K562 (cell line): ENCODE results near the gene PPA1. TPM values are rescaled to one million over a fixed set of nuclear protein-coding genes. Genes with fewer than 3 reads are reported as not detected.

Experiments
- ATAC-seq: fragments of 200-7000 bp; cut with Tn5 transposase; 3 replicates; pipeline ENCODE4 v1.9.1; 2020; ENCODE audit warnings: moderate library complexity
- BruUV-seq: library from RNA; stranded (reverse); fragments of 400-500 nt; replicated peaks from 2 replicates; lab custom pipeline; 2021; lab: Mats Ljungman, UMichigan
- CTCF ChIA-PET: fragments of 300-600 bp; formaldehyde crosslinking; extraction: SDS; loops from one replicate; lab custom pipeline; 2021; ENCODE audit warnings: low intra/inter-chr PET ratio; lab: Yijun Ruan, JAX
- POLR2A ChIA-PET: fragments of 300-600, 350-650 bp; sonication (Branson Sonifier 250); formaldehyde crosslinking; extraction: SDS; loops from one replicate; lab custom pipeline; 2021; ENCODE audit warnings: antibody characterized with exemption, inconsistent platforms; lab: Yijun Ruan, JAX
- DNase-seq, 4 experiments: peaks; one replicate each; pipeline versions ENCODE4 v3.0.0 to v3.0.0-alpha.2; 2011 to 2018; ENCODE audit warnings: low spot score in 3 of 4, mixed read lengths in 3 of 4; ENCODE audit errors: extremely low read depth in 1 of 4
- FAIRE-seq: peaks from 2 replicates; lab custom pipeline; 2011; peaks lifted over from hg19 to GRCh38; lab: Jason Lieb, UNC
- H2AFZ ChIP-seq: 2 replicates; pipeline ENCODE4 v1.6.0; 2011; ENCODE audit warnings: low read depth, low read length, control low read depth, inconsistent platforms
- H3K27ac ChIP-seq: fragments of 200-600 bp; 3 replicates; pipeline ENCODE4 v1.8.0; 2011; ENCODE audit warnings: low read depth, mild to moderate bottlenecking, control low read depth, inconsistent platforms, low read length, moderate library complexity, mixed read lengths; ENCODE audit errors: extremely low read depth
- H3K27me3 ChIP-seq, 2 experiments: fragments of 300-600 bp in 1 of 2; 2 replicates in 1 of 2; 3 replicates in 1 of 2; pipeline versions ENCODE4 v1.6.0 to v1.8.0; 2011; ENCODE audit warnings: inconsistent platforms in 2 of 2, low read length in 2 of 2, mild to moderate bottlenecking in 1 of 2, mixed read lengths in 1 of 2, moderate library complexity in 1 of 2; ENCODE audit not compliant: control insufficient read depth in 2 of 2, insufficient read depth in 2 of 2
- H3K36me3 ChIP-seq: fragments of 300-600 bp; 3 replicates; pipeline ENCODE4 v1.8.0; 2011; ENCODE audit warnings: mild to moderate bottlenecking, low read length, inconsistent platforms; ENCODE audit not compliant: control insufficient read depth, insufficient read depth
- H3K4me1 ChIP-seq, 2 experiments: fragments of 200-600 bp in 1 of 2; replicated peaks in 1 of 2; 2 replicates in 1 of 2; 3 replicates in 1 of 2; pipeline versions ENCODE4 v1.5.1 to v1.8.0; 2011; ENCODE audit warnings: inconsistent platforms in 2 of 2, low read length in 2 of 2, mild to moderate bottlenecking in 1 of 2, mixed read lengths in 1 of 2, moderate library complexity in 1 of 2; ENCODE audit not compliant: control insufficient read depth in 2 of 2, insufficient read depth in 2 of 2
- H3K4me2 ChIP-seq: 2 replicates; pipeline ENCODE4 v1.6.1; 2011; ENCODE audit warnings: low read length, control low read depth, inconsistent platforms, mixed read lengths; ENCODE audit not compliant: insufficient read depth
- H3K4me3 ChIP-seq: fragments of 200-600 bp; sonication (generic), shearing (Covaris generic); 2 replicates; pipeline ENCODE4 v1.5.1; 2016; ENCODE audit warnings: control low read depth, inconsistent platforms
- H3K79me2 ChIP-seq: fragments of 200-600 bp; 3 replicates; pipeline ENCODE4 v1.8.0; 2011; ENCODE audit warnings: low read length, inconsistent platforms; ENCODE audit not compliant: control insufficient read depth, insufficient read depth
- H3K9ac ChIP-seq, 2 experiments: 2 replicates each; pipeline versions ENCODE4 v1.6.0 to v1.6.1; 2011; ENCODE audit warnings: low read depth in 2 of 2, low read length in 2 of 2, control low read depth in 1 of 2, inconsistent platforms in 1 of 2, mild to moderate bottlenecking in 1 of 2, mixed read lengths in 1 of 2; ENCODE audit not compliant: insufficient read depth in 1 of 2
- H3K9me1 ChIP-seq: one replicate; pipeline ENCODE4 v1.6.0; 2011; ENCODE audit warnings: inconsistent platforms, mild to moderate bottlenecking, low read length, moderate library complexity; ENCODE audit not compliant: control insufficient read depth, insufficient read depth
- H3K9me3 ChIP-seq: replicated peaks from 2 replicates; pipeline ENCODE4 v1.5.1; 2011; ENCODE audit warnings: low read depth, low read length, inconsistent platforms; ENCODE audit not compliant: control insufficient read depth, insufficient read depth
- H4K20me1 ChIP-seq: replicated peaks from 2 replicates; pipeline ENCODE4 v1.6.1; 2011; ENCODE audit warnings: low read length, inconsistent platforms, mixed read lengths; ENCODE audit not compliant: control insufficient read depth, insufficient read depth
- BHLHE40 ChIP-seq: IDR thresholded peaks from 2 replicates; pipeline ENCODE4 v1.6.1; 2011; ENCODE audit warnings: low read length, improper control_type of control experiment
- WGBS: fragments of 100-300 bp; shearing (Covaris generic); methylation state at CpG from one replicate; pipeline ENCODE4 v1.1.6; 2016; ENCODE audit warnings: low coverage, mixed read lengths; ENCODE audit not compliant: insufficient coverage; ENCODE audit errors: missing lambda C conversion rate; 5-methylcytosine and 5-hydroxymethylcytosine counted together
- in situ Hi-C: fragments of 300-500 bp; cut with MboI; formaldehyde crosslinking; loops from 4 replicates; pipeline ENCODE4 v1.15.0; 2018; ENCODE audit warnings: inconsistent platforms, mixed read lengths
- intact Hi-C: fragments of 100-400 bp; cut with micrococcal nuclease; formaldehyde crosslinking; loops from 2 replicates; pipeline ENCODE4 v1.14.2; 2022
- polyA plus RNA-seq, 8 experiments: library from polyadenylated mRNA; depleted of rRNA in 4 of 8; stranded (reverse) in 5 of 8; unstranded in 3 of 8; fragments of >200 nt; fragmentation: Nextera tagmentation in 2 of 8; fragmentation: Illumina TruSeq in 1 of 8; extraction: Ambion mirVana in 2 of 8; extraction: Trizol in 1 of 8; gene quantifications; 2 replicates each; pipeline versions ENCODE4 v1.2.1 to v1.2.3, GENCODE V29; 2011 to 2014; ENCODE audit warnings: inconsistent platforms in 1 of 8, missing spikeins in 1 of 8
- total RNA-seq, 7 experiments: library from RNA; depleted of rRNA in 6 of 7; stranded (reverse); fragments of >200 nt in 6 of 7; fragmentation: Illumina TruSeq in 2 of 7; extraction: Trizol in 2 of 7; gene quantifications; 2 replicates each; pipeline versions ENCODE4 v1.2.1 to v1.2.3, GENCODE V29; 2011 to 2021; ENCODE audit warnings: low replicate concordance in 1 of 7
- TF ChIP-seq, protein P1 (sequence below): IDR thresholded peaks from 2 replicates; pipeline ENCODE4 v1.6.1; 2011; ENCODE audit warnings: borderline replicate concordance, low read depth, mild to moderate bottlenecking, moderate library complexity, low read length; ENCODE audit not compliant: insufficient read depth, poor library complexity, severe bottlenecking
- TF ChIP-seq, protein P2 (sequence below): sonication (generic); formaldehyde crosslinking; IDR thresholded peaks from 2 replicates; pipeline ENCODE4 v1.4.0; 2020; ENCODE audit warnings: mild to moderate bottlenecking, missing genetic modification reagents

PPA1 gene
- total and polyA plus RNA-seq, 9 of the 15 experiments (the other 6 are each of a cell fraction or from before 2014, with no cell fraction given): 301 to 635 (median 471) TPM

- TF ChIP-seq, protein P1, sequence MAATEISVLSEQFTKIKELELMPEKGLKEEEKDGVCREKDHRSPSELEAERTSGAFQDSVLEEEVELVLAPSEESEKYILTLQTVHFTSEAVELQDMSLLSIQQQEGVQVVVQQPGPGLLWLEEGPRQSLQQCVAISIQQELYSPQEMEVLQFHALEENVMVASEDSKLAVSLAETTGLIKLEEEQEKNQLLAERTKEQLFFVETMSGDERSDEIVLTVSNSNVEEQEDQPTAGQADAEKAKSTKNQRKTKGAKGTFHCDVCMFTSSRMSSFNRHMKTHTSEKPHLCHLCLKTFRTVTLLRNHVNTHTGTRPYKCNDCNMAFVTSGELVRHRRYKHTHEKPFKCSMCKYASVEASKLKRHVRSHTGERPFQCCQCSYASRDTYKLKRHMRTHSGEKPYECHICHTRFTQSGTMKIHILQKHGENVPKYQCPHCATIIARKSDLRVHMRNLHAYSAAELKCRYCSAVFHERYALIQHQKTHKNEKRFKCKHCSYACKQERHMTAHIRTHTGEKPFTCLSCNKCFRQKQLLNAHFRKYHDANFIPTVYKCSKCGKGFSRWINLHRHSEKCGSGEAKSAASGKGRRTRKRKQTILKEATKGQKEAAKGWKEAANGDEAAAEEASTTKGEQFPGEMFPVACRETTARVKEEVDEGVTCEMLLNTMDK: no peak
Measured at GRCh38 chr10:70193391-70193844, 39.8 kb downstream of the PPA1 start (continued).

GRCh38 chr10:70192326-70192968 lies 40.8 kb downstream of the PPA1 start:
- no peaks in the 10 kb centered on the region for H3K9me1 ChIP-seq
- H3K36me3 ChIP-seq: peaks cover 4% of the 10 kb centered on the region; the same call in 2 of the 3 replicates
- no peak for FAIRE-seq
- ChIA-PET POLR2A (interaction anchor here (0.5 to 0.9 kb wide), 3 partner anchors 12 to 172 kb away, joined by 3 to 4 read pairs (median 3); no protein-coding TSS in a partner anchor), CTCF (interaction anchor here (0.7 kb wide), 2 partner anchors 379 to 688 kb away, joined by 4 read pairs; no protein-coding TSS in a partner anchor)
- H3K27ac ChIP-seq: no peak overlapping the region
- H3K9ac ChIP-seq: no peak overlapping the region
- H3K4me3 ChIP-seq: no peak overlapping the region
- peak; percentile 59 for TF ChIP-seq BHLHE40
- TF ChIP-seq, protein P2, sequence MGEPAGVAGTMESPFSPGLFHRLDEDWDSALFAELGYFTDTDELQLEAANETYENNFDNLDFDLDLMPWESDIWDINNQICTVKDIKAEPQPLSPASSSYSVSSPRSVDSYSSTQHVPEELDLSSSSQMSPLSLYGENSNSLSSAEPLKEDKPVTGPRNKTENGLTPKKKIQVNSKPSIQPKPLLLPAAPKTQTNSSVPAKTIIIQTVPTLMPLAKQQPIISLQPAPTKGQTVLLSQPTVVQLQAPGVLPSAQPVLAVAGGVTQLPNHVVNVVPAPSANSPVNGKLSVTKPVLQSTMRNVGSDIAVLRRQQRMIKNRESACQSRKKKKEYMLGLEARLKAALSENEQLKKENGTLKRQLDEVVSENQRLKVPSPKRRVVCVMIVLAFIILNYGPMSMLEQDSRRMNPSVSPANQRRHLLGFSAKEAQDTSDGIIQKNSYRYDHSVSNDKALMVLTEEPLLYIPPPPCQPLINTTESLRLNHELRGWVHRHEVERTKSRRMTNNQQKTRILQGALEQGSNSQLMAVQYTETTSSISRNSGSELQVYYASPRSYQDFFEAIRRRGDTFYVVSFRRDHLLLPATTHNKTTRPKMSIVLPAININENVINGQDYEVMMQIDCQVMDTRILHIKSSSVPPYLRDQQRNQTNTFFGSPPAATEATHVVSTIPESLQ (CRISPR knock-in tag): no peak
- in situ Hi-C loops: no loop called here
- H4K20me1 ChIP-seq: no peaks in the 10 kb centered on the region
- intact Hi-C loops: no loop called here
- H2AFZ ChIP-seq: no peak overlapping the region
- no peaks in the 10 kb centered on the region; a peak in 2 of 5 replicates for H3K27me3 ChIP-seq
- no peak overlapping the region for H3K4me2 ChIP-seq
- BruUV-seq: no TSS peak
- ATAC-seq: no peak
- no peak for DNase-seq
- no peaks in the 10 kb centered on the region for H3K9me3 ChIP-seq
- no peaks in the 10 kb centered on the region; a peak in 1 of 5 replicates for H3K4me1 ChIP-seq
- 50% methylated on average over 5 of the region's 5 CpGs for WGBS
- H3K79me2 ChIP-seq: no peaks in the 10 kb centered on the region
